GM18498 (cell line): ENCODE measurements around the gene BUD31.
A peak's percentile ranks its signal among the peaks of the same experiment; 100 is the strongest.
"Not testable (repeated sequence)": the region's sequence is repeated elsewhere in the genome, so short reads cannot be mapped to it uniquely, and the experiment has no call there.

Experiments
- ATAC-seq: cut with Tn5 transposase; IDR thresholded peaks from one replicate; pipeline ENCODE4 v1.9.1; 2021; ENCODE audit warnings: mild to moderate bottlenecking, moderate library complexity; ENCODE audit not compliant: unreplicated experiment

Gene BUD31

DNA sequence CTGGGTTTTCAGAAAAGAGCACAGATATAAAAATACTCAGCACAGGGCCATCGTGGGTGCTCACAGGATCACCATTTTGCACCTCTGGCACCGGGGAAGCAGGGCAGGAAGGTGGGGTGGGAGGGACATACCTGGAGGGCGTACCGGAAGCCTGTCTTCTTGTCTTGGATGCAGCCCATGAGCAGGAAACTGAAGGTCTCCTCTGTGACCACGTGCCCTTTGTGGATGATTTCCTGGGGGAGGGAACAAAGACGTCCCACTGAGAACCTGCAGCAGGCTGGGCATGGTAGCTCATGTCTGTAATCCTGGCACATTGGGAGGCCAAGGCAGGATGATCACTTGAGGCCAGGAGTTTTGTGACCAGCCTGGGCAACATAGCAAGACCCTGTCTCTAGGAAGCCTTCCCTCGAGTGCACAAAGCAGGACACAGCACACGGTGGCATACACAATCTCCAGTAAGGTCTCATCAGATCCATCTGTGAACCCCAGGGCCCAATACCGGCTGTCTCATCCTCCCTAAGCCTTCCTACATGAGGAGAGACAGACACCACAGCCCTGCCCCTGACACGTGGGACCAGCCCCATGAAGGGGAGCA, 20.3 kb downstream of the BUD31 start:
- no peak for ATAC-seq

DNA sequence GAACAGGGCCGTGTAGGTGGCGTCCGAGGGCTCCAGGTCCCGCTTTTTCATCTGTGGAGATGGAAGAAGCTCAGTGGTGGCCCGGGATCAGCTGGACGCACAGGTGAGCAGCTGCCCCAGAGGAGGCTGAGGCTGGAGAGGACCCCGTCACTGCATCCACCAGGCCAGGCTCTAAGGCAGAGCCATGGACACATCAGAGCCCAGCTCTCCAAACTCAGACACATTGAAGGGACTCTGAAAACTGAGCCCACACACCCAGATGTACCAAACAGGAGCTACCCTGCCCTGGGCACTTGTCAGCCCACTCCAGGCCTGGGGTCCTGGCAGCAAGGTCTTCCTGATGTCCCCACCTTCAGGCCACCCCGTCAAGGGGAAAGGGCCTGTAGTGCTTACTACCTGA, 21.0 kb downstream of the BUD31 start:
- ATAC-seq: no peak

DNA sequence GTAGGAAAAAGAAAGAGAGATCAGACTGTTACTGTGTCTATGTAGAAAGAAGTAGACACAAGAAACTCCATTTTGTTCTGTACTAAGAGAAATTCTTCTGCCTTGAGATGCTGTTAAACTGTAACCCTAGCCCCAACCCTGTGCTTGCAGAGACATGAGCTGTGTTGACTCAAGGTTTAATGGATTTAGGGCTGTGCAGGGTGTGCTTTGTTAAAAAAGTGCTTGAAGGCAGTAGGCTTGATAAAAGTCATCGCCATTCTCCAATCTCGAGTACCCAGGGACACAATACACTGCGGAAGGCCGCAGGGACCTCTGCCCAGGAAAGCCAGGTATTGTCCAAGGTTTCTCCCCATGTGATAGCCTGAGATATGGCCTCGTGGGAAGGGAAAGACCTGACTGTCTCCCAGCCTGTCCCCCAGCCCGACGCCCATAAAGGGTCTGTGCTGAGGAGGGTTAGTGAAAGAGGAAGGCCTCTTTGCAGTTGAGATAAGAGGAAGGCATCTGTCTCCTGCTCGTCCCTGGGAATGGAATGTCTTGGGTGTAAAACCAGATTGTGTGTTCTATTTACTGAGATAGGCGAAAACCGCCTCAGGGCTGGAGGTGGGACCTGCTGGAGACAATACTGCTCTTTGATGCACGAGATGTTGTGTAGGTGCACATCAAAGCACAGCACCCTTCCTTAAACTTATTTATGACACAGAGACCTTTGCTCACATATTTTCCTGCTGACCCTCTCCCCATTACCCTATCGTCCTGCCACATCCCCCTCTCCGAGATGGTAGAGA, 23.2 kb downstream of the BUD31 start:
- ATAC-seq: not testable (repeated sequence)

DNA sequence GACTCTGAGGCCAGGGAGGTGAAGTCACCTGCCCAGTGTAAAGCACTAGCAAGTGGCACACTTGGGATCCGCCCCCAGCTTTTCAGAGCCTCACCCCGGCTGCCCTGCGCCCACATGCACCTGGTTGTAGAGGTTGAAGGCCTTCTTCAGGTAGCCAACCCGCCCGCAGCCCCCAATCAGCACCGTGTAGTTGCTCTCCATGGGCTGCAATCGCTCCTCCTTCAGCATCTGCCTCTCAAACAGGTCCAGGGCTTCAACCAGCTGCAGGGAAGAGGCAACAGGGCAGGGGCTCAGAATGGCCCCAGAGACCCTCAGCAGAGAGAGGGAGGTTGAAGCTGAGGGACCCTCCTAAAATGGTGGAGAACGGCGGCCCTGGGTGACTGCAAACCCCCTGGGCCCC, 24.4 kb downstream of the BUD31 start:
- ATAC-seq: no peak

DNA sequence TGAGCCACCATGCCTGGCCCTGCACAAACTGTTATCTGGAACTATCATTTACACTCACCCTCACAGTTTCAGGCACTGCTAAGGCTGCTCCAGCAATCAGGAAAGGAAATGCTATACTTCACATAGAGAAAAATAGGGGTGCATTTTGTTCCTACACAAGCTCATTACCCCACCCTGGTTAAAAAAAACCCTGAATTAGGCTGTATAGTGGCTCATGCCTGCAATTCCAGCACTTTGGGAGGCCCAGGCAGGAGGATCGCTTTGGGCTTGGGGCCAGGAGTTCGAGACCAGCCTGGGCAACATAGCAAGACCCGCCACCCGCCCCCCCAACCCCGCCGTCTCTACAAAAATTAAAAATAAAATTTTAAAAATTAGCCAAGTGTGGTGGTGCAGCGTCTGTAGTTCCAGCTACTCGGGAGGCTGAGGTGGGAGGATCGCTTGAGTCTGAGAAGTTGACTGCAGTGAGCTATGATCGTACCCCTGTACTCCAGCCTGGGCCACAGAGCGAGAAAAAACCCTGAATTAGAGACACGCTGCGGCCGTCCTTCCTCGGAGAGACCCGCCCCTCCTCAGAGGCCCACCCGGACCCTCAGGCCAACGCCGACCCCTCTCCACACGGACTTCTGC, 29.3 kb downstream of the BUD31 start:
- ATAC-seq: no peak

DNA sequence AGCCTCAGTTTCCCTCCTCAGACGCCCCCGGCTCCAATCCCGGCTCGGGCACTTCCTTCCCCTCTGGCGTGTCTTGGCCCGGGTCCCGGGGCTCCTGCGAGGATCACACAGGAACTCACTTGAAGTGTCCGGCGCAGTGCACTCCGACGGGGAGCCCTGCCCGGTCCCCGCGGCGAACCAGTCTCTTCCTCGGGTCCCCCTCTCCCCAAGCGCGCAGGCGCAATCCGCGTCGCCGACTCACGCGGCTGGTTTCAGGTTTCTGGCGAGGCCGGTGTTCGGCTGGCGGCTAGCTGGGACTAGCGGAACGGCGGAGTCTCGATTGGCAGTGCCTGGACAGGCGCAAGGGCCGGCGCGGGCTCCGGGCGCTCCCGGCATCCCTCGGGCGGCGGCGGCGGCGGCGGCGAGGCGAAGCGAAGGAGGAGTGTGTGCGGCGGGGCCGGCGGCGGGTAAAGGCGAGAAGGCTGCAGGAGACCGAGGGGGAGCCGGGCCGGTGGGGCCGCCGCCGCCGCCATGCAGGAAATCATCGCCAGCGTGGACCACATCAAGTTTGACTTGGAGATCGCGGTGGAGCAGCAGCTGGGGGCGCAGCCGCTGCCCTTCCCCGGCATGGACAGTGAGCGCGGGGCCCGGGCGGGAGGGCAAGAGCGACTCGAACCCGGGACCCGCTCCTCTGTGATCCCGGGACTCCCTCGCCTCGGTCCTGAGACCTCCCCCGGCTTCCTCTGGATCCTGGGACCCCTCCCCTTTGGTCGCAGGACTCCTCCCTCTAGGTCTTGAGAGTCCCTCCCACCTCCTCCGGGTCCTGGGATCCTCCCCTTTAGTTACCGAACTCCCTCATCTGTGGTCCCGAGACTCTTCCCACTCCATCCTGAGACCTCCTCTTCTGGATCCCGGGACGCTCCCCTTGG, 30.1 kb downstream of the BUD31 start, which contains the start of the genes CPSF4 and PTCD1:
TSS of gene CPSF4 (plus strand) at position 371 of the 908 bp plus-strand sequence. CDS start at position 511, 140 bp downstream.
TSS of gene PTCD1 (minus strand) at position 226 of the 908 bp plus-strand sequence. CDS start 3,556 bp downstream, outside the sequence.
- ATAC-seq: peak; percentile 93

DNA sequence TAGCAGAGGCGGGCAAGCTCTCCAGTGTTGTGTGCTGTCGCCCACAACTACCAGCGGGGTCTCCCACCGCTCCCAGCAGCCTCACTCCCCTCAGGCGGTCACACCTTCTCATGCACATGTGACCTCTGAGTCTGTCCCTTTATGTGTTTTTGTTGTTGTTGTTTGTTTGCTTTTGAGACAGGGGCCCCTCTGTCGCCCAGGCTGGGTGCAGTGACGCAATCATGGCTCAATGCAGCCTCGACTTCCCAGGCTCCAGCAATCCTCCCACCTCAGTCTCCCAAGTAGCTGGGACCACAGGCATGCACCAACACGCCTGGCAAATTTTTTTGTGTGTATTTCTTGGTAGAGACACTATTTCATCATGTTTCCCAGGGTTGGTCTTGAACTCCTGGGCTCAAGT, 31.4 kb downstream of the BUD31 start:
- ATAC-seq: no peak

DNA sequence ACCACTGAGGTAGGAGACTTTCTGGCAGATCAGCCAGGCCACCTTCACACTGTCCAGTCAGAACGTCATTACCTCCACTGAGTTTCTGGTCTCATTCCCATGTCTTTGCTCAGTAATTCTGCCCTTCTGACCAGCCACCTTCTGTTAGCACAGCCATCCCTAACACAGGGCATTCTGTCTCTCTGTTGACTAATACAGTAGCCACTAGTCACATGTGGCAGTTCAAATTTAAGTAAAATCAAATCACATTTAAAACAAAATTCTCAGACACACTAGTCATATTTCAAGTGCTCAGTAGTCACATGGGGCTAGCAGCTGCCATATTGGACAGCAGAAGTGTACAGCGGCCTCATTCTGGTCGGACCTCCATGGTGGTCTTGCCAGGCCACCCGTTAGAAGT, 37.3 kb downstream of the BUD31 start:
- no peak for ATAC-seq

DNA sequence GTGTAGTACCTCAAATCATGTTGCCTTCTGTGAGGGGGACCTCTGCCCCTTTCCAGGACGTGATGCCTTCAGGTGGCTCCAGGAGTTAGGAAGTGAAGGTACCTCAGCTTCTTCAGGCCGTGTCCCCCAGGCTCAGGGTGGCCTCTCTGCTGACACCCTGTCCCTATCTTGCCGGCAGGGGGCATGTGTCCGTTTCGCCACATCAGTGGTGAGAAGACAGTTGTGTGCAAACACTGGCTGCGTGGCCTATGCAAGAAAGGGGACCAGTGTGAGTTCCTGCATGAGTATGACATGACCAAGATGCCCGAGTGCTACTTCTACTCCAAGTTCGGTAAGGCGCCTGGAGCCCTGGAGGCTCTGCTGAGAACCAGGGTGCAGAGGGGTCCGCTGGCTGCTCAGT, 39.2 kb downstream of the BUD31 start:
- ATAC-seq: no peak

DNA sequence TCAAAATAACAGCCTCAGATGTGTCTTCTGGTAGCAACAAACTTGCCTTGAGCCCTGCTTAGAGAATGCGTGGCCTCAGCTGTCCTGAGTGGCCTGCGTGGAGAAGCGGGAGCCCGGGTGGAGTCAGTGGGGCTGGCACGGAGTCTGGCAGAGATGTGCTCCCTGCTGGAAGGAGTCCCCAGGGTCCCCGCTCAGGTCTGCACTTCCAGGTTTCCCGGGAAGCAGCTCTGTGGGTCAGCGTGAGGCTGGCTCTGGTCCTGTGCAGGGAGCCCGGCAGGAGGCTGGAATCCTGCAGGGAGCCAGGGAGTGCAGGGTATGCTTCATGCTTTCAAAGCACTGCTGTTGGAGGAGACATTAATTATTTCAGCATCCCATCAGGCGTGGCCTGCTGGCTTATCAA, 40.1 kb downstream of the BUD31 start:
- no peak for ATAC-seq

DNA sequence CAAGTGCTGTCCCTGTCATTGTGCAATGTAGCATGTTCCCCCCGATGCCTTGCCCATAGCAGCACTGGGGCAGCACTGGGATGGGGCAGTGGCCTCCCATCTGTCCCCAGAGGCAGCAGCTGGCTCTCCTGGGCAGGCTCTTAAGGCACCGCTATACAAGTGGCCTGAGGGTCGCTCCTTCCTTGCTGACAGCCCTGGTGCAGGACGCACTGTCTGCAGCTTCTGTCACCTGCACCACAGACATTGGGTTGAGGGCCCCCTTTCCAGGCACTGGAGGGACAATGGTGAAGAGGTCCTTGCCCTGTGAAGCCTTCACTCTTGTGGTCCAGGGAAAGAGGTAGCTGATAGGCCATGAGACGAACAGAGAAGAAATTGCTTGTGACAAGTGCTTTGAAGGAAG, 40.6 kb downstream of the BUD31 start:
- ATAC-seq: no peak

DNA sequence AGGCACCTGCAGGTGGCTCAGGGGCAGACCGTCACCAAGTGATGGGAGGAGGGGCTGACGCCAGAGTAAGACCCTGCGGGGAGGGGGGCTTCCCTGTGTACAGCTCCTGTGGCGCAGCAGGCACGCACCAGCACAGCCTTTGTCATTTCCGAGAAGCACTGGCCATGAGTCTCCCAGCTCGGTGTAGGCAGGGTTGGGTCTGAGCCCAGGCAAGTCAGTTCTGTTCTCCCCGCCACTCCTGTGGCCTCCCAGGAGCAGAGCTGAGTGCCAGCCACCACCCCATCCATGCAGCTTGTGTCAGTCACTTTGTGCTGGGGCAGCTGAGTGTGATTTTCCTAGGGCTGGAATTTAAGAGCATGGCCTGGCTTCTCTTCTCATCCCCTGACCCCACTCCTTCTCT, 43.2 kb downstream of the BUD31 start:
- no peak for ATAC-seq

DNA sequence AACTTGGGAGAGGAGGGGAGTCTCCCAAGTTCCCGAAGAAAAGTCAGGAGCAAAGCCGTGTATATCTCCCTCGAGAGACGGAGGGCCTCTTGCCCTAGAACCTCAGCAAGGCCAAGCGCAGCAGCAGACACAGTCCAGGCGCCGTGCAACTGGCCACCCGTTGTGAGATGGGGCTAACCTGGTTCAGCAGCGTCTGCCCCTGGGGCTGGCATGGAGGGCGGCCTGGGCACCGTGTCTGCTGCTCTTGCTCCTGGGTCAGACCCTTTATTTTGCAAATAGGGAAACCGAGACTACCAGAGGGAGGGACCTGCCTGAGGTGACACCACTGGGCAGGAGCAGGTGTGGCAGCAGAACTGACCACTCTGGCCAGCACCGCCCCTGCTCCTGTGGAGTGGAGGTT, 43.8 kb downstream of the BUD31 start:
- ATAC-seq: no peak

DNA sequence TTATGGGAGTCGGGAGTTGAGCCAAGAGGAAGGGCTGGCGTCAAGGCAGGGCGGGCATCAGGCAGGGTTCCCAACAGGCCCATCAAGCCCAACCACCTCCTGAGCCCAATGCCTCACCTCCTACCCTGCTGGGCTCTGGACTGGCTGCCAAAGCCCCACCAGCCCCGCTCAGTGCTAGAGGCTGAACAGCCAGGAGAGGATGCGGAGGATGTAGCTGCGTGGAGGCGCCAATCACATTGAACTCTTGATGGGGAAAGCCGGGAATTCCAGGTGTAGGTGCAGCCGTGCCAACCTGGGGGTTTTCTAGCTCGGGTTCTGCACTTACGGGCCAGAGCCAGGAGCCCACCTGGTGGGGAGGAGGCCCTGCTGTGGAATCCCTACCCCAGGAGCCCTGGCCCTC, 44.3 kb downstream of the BUD31 start:
- no peak for ATAC-seq

DNA sequence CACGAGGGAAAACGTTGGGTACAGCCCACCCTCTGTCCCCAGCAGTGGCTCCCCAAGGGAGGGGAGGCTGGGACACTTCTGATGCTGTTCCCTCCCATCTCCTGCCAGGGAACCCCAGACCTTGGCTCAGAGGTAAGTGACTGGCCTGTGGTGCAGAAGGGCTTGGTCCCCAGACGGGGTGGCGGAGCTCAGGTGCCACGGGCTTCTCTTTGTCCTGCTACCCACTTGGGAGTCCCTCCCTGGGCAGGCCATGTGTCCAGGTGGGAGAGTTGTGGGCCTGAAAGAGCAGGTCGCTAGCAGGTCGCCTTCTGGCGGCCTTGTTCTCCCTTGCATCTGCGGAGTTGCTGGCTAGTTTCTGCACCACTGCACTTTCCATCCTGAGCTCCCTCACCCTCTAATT, 47.1 kb downstream of the BUD31 start:
- no peak for ATAC-seq

DNA sequence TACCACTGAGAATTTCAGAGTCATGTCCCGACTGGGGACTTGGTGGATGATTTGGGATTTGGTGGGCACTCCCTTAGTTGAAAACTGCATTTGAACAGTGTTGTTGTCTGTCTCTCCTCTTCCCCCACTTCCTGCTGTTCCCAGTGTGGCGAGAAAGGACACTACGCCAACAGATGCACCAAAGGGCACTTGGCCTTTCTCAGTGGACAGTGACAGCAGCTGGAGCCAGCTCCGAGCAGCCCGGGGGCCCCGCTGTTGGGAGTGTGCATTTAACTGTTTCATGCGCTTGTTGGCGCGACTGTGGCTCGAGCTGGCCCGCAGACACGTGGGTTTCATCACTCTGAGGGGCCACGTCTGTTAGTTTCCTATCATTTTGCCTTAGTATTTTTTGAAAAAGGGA, 47.5 kb downstream of the BUD31 start:
- ATAC-seq: no peak

DNA sequence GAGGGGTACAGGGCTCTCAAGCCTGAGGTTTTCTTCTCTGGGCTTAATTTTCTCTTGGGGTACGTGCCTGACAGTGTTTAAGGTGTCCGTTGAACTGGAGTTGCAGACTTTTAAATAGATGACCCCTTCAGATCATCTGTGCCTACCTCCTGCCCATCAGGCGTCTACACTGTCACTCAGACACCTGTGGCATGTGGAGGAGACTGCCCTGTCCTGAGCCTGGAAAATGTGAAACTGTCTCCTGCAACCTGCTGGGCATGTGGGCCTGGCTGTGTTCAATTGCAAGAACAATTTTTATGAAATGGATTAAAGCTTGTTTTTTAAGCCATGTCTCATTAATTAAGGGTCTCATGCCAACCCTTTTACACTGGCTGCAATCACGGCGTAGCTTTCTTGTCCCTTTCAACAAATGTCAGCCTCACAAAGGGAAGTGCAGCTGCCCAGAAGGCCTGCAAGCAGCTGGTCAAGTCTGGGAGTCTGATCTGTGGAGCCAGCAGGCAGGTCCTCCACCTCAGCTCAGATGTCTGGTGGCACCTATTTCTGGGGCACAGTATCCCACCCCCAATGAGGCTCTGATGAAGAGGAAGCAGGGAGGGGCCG, 48.4 kb downstream of the BUD31 start:
- no peak for ATAC-seq

DNA sequence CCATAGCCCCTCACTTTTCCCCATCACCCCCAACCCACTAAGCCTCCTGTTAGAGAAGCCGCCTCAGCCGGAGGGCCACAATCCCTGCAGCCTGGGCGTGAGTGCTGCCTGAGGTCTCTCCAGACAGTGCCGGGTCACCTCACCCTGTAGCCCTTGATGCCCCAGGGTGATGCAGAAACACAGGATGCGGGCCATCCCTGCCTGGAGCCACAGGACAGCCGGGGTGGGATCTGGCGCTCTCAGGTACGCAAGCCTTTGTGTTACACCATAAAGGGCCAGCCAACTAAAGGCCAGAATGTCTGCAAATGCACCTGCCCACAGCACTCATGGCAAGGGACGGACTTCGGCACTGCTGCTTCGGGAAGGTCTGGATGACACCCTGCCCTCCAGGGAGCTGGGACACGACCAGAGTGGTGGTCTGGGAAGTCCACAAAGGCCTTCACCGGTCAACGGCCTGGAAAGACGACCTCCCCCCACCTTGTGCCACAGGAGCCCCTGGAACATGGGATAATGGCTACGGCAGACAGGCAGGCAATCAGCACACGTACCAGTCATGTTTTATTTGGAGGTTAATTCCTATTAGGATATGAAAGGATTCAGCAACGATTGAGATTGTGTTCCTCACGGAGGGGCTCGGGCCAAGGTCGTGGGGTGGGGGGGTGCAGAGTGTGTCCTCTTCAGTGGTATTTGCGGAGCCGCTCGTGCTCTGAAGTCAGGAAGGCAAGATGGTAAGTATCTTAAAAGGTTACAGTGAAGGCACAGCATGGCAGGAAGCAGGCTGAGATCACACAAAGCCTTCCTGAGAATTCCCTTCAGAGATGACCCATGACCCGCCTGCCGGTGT, 49.1 kb downstream of the BUD31 start:
- no peak for ATAC-seq

DNA sequence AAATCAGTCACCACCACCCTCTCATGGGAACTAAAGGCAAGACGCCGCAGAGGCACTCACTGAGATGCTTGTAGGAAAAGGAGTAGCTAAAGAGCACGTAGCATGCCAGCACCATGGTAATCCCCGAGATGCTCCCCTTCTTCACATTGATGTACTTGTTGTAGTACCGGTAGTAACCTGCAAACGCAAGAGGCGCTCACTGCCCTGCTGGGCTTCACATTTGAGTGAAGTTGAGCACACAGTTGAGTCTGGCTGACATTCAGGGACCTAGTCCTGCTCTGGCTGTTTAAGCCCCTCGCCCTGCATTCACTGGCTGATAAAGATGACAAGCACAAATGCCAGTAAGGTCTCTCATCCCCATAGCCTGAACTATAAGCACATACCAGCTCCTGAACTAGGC, 50.3 kb downstream of the BUD31 start:
- no peak for ATAC-seq

DNA sequence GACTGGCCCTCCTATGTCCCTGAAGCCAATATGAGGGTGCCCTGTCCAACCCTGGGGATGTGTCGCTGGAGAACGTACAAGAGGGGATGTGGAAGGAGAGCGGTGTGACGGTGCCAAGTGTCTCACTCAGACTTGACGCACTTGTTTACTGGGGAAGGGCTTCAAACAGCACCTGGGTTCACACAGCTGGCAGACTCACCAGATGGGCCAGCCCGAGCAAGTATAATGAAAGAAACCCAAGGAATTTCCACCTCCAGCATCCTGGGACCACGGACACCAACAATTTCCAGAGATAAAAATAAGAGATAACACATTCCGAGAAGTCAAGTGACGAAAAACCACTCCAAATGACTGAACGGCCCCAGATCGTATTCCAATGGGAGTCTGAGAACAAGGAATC, 51.9 kb downstream of the BUD31 start:
- ATAC-seq: no peak
